GM21360 (cell line): ENCODE data around the gene NDUFS2.

Experiments
- ATAC-seq: cut with Tn5 transposase; IDR thresholded peaks from one replicate; pipeline ENCODE4 v1.9.1; 2021; ENCODE audit warnings: mild to moderate bottlenecking, moderate library complexity; ENCODE audit not compliant: unreplicated experiment

NDUFS2 gene

GRCh38 chr1:161193561-161194235, 8.5 kb upstream of the NDUFS2 start:
- no peak for ATAC-seq

- ATAC-seq: no peak
These were observed 7.0 kb upstream of the NDUFS2 start for GRCh38 chr1:161195171-161195570.

- no peak for ATAC-seq
These were observed 6.1 kb upstream of the NDUFS2 start for GRCh38 chr1:161196111-161196510.

GRCh38 chr1:161196521-161197451, 5.4 kb upstream of the NDUFS2 start:
- ATAC-seq: no peak

- ATAC-seq: no peak
These were observed 4.5 kb upstream of the NDUFS2 start for GRCh38 chr1:161197560-161198193.

GRCh38 chr1:161198194-161198896, 3.8 kb upstream of the NDUFS2 start:
- ATAC-seq: no peak

- no peak for ATAC-seq
These were observed 3.2 kb upstream of the NDUFS2 start, which contains the start of gene ADAMTS4 for GRCh38 chr1:161198897-161199431. Gene ADAMTS4 (minus strand): TSS chr1:161199054. CDS start chr1:161198627, 427 bp downstream.

- no peak for ATAC-seq
These were observed 2.5 kb upstream of the NDUFS2 start for GRCh38 chr1:161199506-161200139.

GRCh38 chr1:161200421-161200991, 1.7 kb upstream of the NDUFS2 start:
- ATAC-seq: no peak

- no peak for ATAC-seq
These were observed 953 bp upstream of the NDUFS2 start for GRCh38 chr1:161200992-161201835.

GRCh38 chr1:161206411-161207140, 4.4 kb downstream of the NDUFS2 start:
- ATAC-seq: no peak

GRCh38 chr1:161207173-161207572, 5.0 kb downstream of the NDUFS2 start:
- no peak for ATAC-seq

GRCh38 chr1:161209790-161210409, 7.7 kb downstream of the NDUFS2 start:
- peak; percentile 59 for ATAC-seq

GRCh38 chr1:161214369-161214768, 12.2 kb downstream of the NDUFS2 start:
- ATAC-seq: no peak

- no peak for ATAC-seq
These were observed 12.9 kb downstream of the NDUFS2 start, which contains the start of gene FCER1G for GRCh38 chr1:161215076-161215475. Gene FCER1G (plus strand): TSS chr1:161215295. CDS start chr1:161215322, 27 bp downstream.

- peak; percentile 75 for ATAC-seq
These were observed 15.0 kb downstream of the NDUFS2 start for GRCh38 chr1:161216945-161217712.

- ATAC-seq: no peak
These were observed 15.7 kb downstream of the NDUFS2 start for GRCh38 chr1:161217831-161218230.
